ENCODE measurements around the gene GSK3A.

The GSK3A gene

GRCh38 chr19:42276821-42277220 lies 34.4 kb upstream of the GSK3A start:
- peak; percentile 78 for FAIRE-seq
- TF ChIP-seq POLR2AphosphoS5 (IDR thresholded peaks at IDR 0.05; ENCODE audit: low read depth, low read length) (no peak), SPI1 (IDR thresholded peaks at IDR 0.05; ENCODE audit: low read depth, low read length) (no peak), TAF1 (IDR thresholded peaks at IDR 0.05; ENCODE audit: low read depth, low read length) (no peak), POU2F2 (IDR thresholded peaks at IDR 0.05; ENCODE audit: low read depth, low read length) (no peak), POLR2A (IDR thresholded peaks at IDR 0.05; ENCODE audit: low read depth, low read length) (no peak), PAX5 (IDR thresholded peaks at IDR 0.05; ENCODE audit: insufficient read depth, low read length, severe bottlenecking) (no peak)
- DNase-seq (ENCODE audit: insufficient read length, low spot score) = no peak

- DNase-seq (ENCODE audit: insufficient read length, low spot score) (no peak), FAIRE-seq (no peak)
- TF ChIP-seq POLR2A (IDR thresholded peaks at IDR 0.05; ENCODE audit: low read depth, low read length) = no peak
- TF ChIP-seq POU2F2 (IDR thresholded peaks at IDR 0.05; ENCODE audit: low read depth, low read length) = peak; percentile 12; the same call in 1 of the 2 replicates
Measured at GRCh38 chr19:42276284-42276683, 33.9 kb upstream of the GSK3A start.

GRCh38 chr19:42275517-42275916 lies 33.1 kb upstream of the GSK3A start:
- no peak for TF ChIP-seq POLR2A (IDR thresholded peaks at IDR 0.05; ENCODE audit: low read depth, low read length)
- TF ChIP-seq SPI1 (IDR thresholded peaks at IDR 0.05; ENCODE audit: low read depth, low read length) = no peak
- TF ChIP-seq POLR2AphosphoS5 (IDR thresholded peaks at IDR 0.05; ENCODE audit: low read depth, low read length) = no peak
- TF ChIP-seq PAX5 (IDR thresholded peaks at IDR 0.05; ENCODE audit: insufficient read depth, low read length, severe bottlenecking) = no peak
- no peak for TF ChIP-seq TAF1 (IDR thresholded peaks at IDR 0.05; ENCODE audit: low read depth, low read length)
- TF ChIP-seq POU2F2 (IDR thresholded peaks at IDR 0.05; ENCODE audit: low read depth, low read length) = no peak
- FAIRE-seq (no peak), DNase-seq (ENCODE audit: insufficient read length, low spot score) (no peak)

GRCh38 chr19:42275103-42275502 lies 32.7 kb upstream of the GSK3A start:
- DNase-seq (ENCODE audit: insufficient read length, low spot score) = no peak
- FAIRE-seq = no peak
- TF ChIP-seq TAF1 (IDR thresholded peaks at IDR 0.05; ENCODE audit: low read depth, low read length) = no peak
- no peak for TF ChIP-seq POLR2AphosphoS5 (IDR thresholded peaks at IDR 0.05; ENCODE audit: low read depth, low read length)
- no peak for TF ChIP-seq PAX5 (IDR thresholded peaks at IDR 0.05; ENCODE audit: insufficient read depth, low read length, severe bottlenecking)
- no peak for TF ChIP-seq POLR2A (IDR thresholded peaks at IDR 0.05; ENCODE audit: low read depth, low read length)

DNA sequence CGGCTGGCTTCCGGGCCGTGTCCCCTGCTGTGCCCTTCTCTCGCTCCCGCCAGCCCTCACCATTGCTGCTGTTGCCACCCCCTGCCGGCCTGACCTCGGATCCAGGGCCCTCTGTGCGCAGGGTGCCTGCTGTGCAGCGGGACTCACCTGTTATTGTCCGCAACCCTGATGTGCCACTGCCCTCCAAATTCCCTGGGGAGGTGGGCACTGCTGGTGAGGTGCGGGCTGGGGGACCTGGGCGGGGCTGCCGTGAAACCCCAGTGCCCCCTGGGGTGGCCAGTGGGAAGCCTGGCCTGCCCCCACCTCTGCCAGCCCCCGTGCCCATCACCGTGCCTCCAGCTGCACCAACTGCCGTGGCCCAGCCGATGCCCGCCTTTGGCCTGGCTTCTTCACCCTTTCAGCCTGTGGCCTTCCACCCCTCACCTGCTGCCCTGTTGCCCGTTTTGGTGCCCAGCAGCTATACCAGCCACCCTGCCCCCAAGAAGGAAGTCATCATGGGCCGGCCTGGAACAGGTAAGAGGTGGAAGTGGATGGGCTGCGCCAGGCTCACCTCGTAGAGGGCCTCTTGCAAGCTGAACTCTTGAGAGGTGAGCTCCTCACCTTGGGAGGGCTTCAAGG lies 31.8 kb upstream of the GSK3A start:
- FAIRE-seq (no peak), DNase-seq (ENCODE audit: insufficient read length, low spot score) (no peak)
- TF ChIP-seq TAF1 (IDR thresholded peaks at IDR 0.05; ENCODE audit: low read depth, low read length) = no peak
- no peak for TF ChIP-seq POU2F2 (IDR thresholded peaks at IDR 0.05; ENCODE audit: low read depth, low read length)
- no peak for TF ChIP-seq POLR2AphosphoS5 (IDR thresholded peaks at IDR 0.05; ENCODE audit: low read depth, low read length)
- no peak for TF ChIP-seq PAX5 (IDR thresholded peaks at IDR 0.05; ENCODE audit: insufficient read depth, low read length, severe bottlenecking)
- TF ChIP-seq POLR2A (IDR thresholded peaks at IDR 0.05; ENCODE audit: low read depth, low read length) = no peak
- TF ChIP-seq SPI1 (IDR thresholded peaks at IDR 0.05; ENCODE audit: low read depth, low read length) = no peak

GRCh38 chr19:42273407-42274064 lies 31.1 kb upstream of the GSK3A start:
- FAIRE-seq (no peak), DNase-seq (ENCODE audit: insufficient read length, low spot score) (no peak)
- TF ChIP-seq TAF1 (IDR thresholded peaks at IDR 0.05; ENCODE audit: low read depth, low read length) = no peak
- TF ChIP-seq POLR2AphosphoS5 (IDR thresholded peaks at IDR 0.05; ENCODE audit: low read depth, low read length) = no peak
- no peak for TF ChIP-seq PAX5 (IDR thresholded peaks at IDR 0.05; ENCODE audit: insufficient read depth, low read length, severe bottlenecking)
- TF ChIP-seq POLR2A (IDR thresholded peaks at IDR 0.05; ENCODE audit: low read depth, low read length) = no peak

- no peak for TF ChIP-seq PAX5 (IDR thresholded peaks at IDR 0.05; ENCODE audit: insufficient read depth, low read length, severe bottlenecking)
- TF ChIP-seq TAF1 (IDR thresholded peaks at IDR 0.05; ENCODE audit: low read depth, low read length) = no peak
- TF ChIP-seq POLR2A (IDR thresholded peaks at IDR 0.05; ENCODE audit: low read depth, low read length) = no peak
- no peak for TF ChIP-seq SPI1 (IDR thresholded peaks at IDR 0.05; ENCODE audit: low read depth, low read length)
- no peak for TF ChIP-seq POLR2AphosphoS5 (IDR thresholded peaks at IDR 0.05; ENCODE audit: low read depth, low read length)
- no peak for TF ChIP-seq POU2F2 (IDR thresholded peaks at IDR 0.05; ENCODE audit: low read depth, low read length)
- DNase-seq (ENCODE audit: insufficient read length, low spot score) (no peak), FAIRE-seq (no peak)
Measured at GRCh38 chr19:42272989-42273406, 30.6 kb upstream of the GSK3A start.

- FAIRE-seq (no peak), DNase-seq (ENCODE audit: insufficient read length, low spot score) (no peak)
- TF ChIP-seq POU2F2 (IDR thresholded peaks at IDR 0.05; ENCODE audit: low read depth, low read length) (no peak), POLR2AphosphoS5 (IDR thresholded peaks at IDR 0.05; ENCODE audit: low read depth, low read length) (no peak), TAF1 (IDR thresholded peaks at IDR 0.05; ENCODE audit: low read depth, low read length) (no peak), POLR2A (IDR thresholded peaks at IDR 0.05; ENCODE audit: low read depth, low read length) (no peak), SPI1 (IDR thresholded peaks at IDR 0.05; ENCODE audit: low read depth, low read length) (no peak), PAX5 (IDR thresholded peaks at IDR 0.05; ENCODE audit: insufficient read depth, low read length, severe bottlenecking) (no peak)
Measured at GRCh38 chr19:42272535-42272897, 30.1 kb upstream of the GSK3A start.

GRCh38 chr19:42271861-42272534 lies 29.6 kb upstream of the GSK3A start:
- no peak for FAIRE-seq
- no peak for TF ChIP-seq POU2F2 (IDR thresholded peaks at IDR 0.05; ENCODE audit: low read depth, low read length)
- 0 out of 2 replicates have a peak, but pooled peaks have one; percentile 28 for TF ChIP-seq POLR2AphosphoS5 (IDR thresholded peaks at IDR 0.05; ENCODE audit: low read depth, low read length)
- no peak for TF ChIP-seq POLR2A (IDR thresholded peaks at IDR 0.05; ENCODE audit: low read depth, low read length)
- TF ChIP-seq SPI1 (IDR thresholded peaks at IDR 0.05; ENCODE audit: low read depth, low read length) = no peak
- no peak for TF ChIP-seq TAF1 (IDR thresholded peaks at IDR 0.05; ENCODE audit: low read depth, low read length)
- no peak for TF ChIP-seq PAX5 (IDR thresholded peaks at IDR 0.05; ENCODE audit: insufficient read depth, low read length, severe bottlenecking)
- no peak for DNase-seq (ENCODE audit: insufficient read length, low spot score)

Data from GM12891 (cell line).